Prostate gland (tissue), 2 donors: Measurements from ENCODE around the gene ABCA1.

Experiments used
- POLR2A ChIP-seq: fragments of 450-650 bp; IDR thresholded peaks from one replicate; pipeline ENCODE4 v1.6.1; 2016; ENCODE audit warnings: antibody characterized with exemption, mild to moderate bottlenecking
- POLR2AphosphoS5 ChIP-seq: sonication (generic); formaldehyde crosslinking; IDR thresholded peaks from one replicate; pipeline ENCODE4 v1.6.1; 2017; ENCODE audit warnings: antibody characterized with exemption
- TF ChIP-seq, protein P1 (sequence below), 4 experiments: fragments of 200-600 bp in 2 of 4; fragments of 450-650 bp in 2 of 4; sonication (generic) in 2 of 4; IDR thresholded peaks; 1 replicate in 3 of 4; 2 replicates in 1 of 4; pipeline ENCODE4 v1.5.1; 2016 to 2019; ENCODE audit warnings: antibody characterized with exemption in 4 of 4, mild to moderate bottlenecking in 2 of 4, moderate library complexity in 2 of 4

DNA sequence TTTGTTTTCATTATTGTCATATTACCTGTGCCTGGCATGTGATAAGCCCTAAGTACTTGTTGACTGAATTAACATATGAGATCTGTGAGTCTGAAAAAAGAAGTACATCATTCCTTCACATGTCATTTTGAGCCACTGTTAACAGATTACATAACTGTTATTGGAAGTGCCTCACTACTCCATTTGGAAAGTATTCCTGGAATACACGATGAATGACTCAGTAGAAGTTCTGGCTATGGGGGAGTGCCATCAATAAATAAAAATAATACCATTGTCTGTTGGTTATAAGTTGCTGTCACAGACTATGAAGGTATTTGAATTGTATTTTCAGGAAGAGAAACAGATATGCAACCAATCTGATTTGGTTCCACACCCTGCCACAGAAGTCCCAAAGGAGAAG, 151.2 kb downstream of the ABCA1 start:
- TF ChIP-seq, protein P1, sequence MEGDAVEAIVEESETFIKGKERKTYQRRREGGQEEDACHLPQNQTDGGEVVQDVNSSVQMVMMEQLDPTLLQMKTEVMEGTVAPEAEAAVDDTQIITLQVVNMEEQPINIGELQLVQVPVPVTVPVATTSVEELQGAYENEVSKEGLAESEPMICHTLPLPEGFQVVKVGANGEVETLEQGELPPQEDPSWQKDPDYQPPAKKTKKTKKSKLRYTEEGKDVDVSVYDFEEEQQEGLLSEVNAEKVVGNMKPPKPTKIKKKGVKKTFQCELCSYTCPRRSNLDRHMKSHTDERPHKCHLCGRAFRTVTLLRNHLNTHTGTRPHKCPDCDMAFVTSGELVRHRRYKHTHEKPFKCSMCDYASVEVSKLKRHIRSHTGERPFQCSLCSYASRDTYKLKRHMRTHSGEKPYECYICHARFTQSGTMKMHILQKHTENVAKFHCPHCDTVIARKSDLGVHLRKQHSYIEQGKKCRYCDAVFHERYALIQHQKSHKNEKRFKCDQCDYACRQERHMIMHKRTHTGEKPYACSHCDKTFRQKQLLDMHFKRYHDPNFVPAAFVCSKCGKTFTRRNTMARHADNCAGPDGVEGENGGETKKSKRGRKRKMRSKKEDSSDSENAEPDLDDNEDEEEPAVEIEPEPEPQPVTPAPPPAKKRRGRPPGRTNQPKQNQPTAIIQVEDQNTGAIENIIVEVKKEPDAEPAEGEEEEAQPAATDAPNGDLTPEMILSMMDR (IDR thresholded peaks at IDR 0.05): no peak
- no peak for TF ChIP-seq POLR2A
- no peak for TF ChIP-seq POLR2AphosphoS5
